Thyroid gland (tissue), 4 donors: ENCODE results near the gene DKC1.

Experiments
- CTCF ChIP-seq, 6 experiments: fragments of 200-600 bp in 3 of 6; fragments of 450-650 bp in 3 of 6; sonication (generic) in 3 of 6; IDR thresholded peaks; one replicate each; pipeline ENCODE4 v1.5.1; 2016 to 2019; ENCODE audit warnings: antibody characterized with exemption in 6 of 6, mild to moderate bottlenecking in 2 of 6, inconsistent platforms in 1 of 6, moderate library complexity in 1 of 6
- POLR2A ChIP-seq, 2 donors: fragments of 450-650 bp; IDR thresholded peaks; one replicate each; pipeline ENCODE4 v1.6.1; 2017; ENCODE audit warnings: antibody characterized with exemption in 2 of 2, mild to moderate bottlenecking in 2 of 2, moderate library complexity in 1 of 2

DNA sequence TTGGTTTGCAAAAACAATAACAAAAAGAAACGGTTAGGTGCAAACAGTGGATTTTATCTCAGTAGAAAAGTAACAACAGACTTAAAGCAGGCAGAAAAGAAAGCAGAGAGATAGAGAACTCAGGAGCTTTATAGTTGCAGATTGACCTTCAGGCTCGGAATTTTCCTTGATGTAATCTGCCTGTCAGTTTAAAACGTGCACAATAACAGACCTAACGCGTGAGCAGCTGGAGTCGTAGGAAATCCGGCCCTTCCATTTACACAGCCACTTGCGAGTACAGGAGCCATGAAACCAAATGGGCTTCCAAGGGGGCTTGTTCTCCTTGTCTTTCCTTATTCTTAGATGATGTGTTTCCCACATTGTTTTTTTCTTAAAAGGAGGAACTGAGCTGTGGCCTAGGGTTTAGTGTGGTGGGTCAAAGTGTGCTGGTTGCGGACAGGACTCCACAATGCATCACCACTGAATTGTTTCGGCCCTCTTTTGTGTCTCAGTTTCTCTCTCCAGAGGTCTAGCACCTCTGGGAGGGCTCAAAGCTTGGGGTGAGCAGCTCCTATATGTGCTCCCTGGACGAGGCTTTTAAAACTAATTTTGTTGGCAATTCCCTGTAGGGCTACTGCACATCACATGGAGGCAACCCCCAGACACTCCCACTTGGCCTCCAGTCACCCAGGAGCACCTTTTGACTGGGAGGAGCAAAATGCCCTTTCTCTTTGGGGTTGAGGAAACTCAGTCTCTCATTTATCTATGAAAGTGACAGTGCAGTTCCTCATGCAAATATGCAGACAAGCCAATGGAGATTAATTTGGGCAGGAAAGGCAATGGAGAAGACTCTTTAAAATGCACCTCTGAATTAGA lies 56.5 kb downstream of the DKC1 start:
- TF ChIP-seq CTCF (IDR thresholded peaks at IDR 0.05) = no peak
- no peak for TF ChIP-seq POLR2A (IDR thresholded peaks at IDR 0.05)
